ENCODE results near the gene CBLL1.

CBLL1 gene

DNA sequence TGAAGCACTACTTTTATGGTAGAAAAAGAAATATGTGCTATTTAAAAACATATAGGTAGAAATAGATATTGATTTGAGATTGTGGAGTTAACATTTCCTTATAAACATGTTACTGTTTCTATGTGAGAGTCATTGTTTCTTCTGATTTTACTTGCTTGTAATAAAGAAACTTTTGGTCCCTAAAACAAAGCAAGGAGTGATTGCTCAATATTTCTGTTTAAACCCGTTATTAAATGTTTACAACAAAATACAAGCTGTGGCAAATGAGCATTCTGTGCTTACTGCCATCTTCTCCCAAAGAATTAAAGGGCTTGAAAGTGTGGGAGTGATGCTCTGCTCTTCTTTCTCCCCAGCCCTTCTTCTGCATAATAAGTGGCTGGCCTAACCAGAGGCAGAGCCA is 22.7 kb upstream of the CBLL1 start:
- TF ChIP-seq POLR2A (IDR thresholded peaks at IDR 0.05; ENCODE audit: low read depth, low read length), result no peak
- FAIRE-seq, result no peak
- DNase-seq (ENCODE audit: insufficient read length, low spot score), result no peak

DNA sequence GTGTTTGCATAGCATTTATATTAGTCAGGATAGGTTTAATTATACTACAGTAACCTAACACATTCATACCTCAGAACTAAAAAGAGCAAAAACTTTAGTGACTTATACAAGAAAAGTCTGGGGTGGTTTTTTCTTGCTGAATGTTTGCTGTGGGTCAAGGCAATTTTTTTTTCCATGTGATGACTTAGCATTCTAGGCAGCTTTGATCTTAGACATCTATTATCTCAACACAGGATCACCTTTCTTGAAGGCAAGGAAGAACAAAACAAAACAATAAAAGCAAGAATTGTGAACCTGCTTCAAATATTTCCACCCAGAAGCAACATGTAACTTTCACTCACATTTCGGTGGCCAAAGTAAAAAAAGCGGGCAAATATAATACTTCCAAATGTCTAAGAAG is 20.7 kb upstream of the CBLL1 start:
- DNase-seq (ENCODE audit: insufficient read length, low spot score) (no peak), FAIRE-seq (no peak)
- no peak for TF ChIP-seq POLR2A (IDR thresholded peaks at IDR 0.05; ENCODE audit: low read depth, low read length)

- no peak for DNase-seq (ENCODE audit: insufficient read length, low spot score)
These were observed 18.7 kb upstream of the CBLL1 start for GRCh38 chr7:107725138-107725740.

DNA sequence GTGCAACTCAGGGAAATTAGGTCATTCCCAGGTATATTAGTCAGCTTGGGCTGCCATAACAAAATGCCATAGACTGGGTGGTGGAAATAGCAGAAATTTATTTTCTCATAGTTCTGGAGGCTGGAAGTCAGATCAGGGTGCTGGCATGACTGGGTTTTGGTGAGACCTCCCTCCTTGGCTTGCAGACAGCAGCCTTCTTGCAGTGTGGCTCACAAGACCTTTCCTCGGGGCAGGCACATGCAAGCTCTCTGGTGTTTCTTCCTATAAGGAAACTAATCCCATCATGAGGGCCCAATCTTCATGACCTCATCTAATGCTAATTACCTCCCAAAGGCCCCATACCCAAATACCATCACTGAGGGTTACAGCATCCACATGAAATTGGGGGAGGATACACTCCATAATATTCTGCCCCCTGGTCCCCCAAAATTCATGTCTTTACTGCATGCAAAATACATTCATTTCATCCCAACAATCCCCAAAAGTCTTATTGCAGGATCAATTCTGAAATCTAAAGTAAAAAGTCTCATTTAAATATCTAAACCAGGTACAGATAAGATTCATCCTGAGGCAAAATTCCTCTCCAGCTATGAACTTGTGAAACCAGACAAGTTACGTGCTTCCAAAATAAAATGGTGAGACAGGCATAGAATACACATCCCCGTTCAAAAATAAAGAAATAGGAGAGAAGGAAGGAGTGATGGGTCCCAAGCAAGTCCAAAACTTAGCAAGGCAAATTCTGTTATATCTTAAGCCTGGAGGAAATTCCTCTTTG is 17.4 kb upstream of the CBLL1 start:
- no peak for FAIRE-seq
- no peak for TF ChIP-seq POLR2A (IDR thresholded peaks at IDR 0.05; ENCODE audit: low read depth, low read length)
- DNase-seq (ENCODE audit: insufficient read length, low spot score), result no peak

More at GRCh38 chr7:107725138-107725740, 18.7 kb upstream of the CBLL1 start:
- TF ChIP-seq POLR2A (IDR thresholded peaks at IDR 0.05; ENCODE audit: low read depth, low read length), result no peak
- FAIRE-seq, result peak; percentile 90

- TF ChIP-seq POLR2A (IDR thresholded peaks at IDR 0.05; ENCODE audit: low read depth, low read length), result no peak
- DNase-seq (ENCODE audit: insufficient read length, low spot score) (no peak), FAIRE-seq (no peak)
These were observed 15.7 kb upstream of the CBLL1 start for GRCh38 chr7:107728276-107728675.

DNA sequence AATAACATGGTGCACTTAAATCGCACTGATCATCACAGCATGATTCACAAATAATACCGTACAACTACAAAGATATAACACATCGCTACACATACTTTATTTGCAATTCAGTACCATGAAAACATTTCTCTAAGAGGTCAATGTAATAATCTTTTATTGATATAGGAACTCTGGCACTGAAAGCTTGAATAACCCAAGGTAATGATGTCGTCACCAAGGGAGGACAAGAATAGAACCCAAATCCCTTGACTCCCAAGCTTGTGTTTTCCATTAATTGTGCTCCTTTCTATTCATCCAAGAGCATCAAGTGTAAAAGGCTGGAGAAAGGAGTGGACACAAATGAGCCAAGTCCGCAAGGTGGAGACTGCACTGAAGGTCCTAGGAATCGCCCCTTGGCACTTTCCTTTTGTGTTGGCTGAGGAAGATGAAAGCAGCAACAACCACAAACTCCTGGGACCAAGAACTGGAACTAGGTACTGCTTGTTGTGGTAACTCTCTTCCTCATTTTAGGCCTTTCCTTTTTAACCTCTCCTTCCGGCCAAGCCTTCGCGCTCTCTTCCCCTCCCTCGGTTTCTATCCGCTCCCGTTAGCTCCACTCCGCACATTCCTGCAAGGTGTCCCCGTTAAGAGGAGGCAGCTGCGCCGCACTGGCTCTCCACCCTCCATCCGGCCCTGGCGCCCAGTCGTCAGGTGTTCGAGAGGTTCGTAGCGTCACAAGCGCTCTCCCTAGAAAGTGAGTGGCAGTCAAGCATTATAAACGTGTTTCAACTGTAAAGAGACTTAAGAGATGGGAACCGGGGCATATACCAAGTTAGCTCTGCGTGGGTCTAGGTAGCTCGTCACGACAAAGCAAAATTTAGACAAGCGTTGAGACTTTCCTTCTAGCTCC is 1.0 kb upstream of the CBLL1 start:
- TF ChIP-seq POLR2A (IDR thresholded peaks at IDR 0.05; ENCODE audit: low read depth, low read length), result no peak; the same call in 1 of the 2 replicates
- DNase-seq (ENCODE audit: insufficient read length, low spot score) (peak; percentile 38), FAIRE-seq (no peak)

DNA sequence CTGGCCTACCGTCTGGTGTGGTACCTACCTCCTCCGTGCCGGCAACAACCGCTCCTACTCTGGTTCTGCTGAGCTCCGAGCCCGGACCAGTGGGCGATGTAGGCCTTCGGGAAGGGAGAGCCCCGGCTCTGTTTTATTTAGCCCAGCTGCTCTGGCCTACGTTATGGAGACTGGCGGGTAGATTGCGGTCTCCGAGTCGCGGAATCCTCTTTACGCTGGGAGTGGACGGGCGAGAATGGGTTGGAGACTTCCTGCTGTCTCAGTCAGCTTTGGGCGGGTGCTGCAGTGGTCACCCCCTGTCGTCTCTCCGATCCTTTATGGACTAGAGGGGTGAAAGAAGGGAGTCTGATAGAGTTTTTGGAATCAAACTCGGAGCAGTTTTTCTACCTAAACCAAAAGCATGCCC is 406 bp downstream of the CBLL1 start:
- TF ChIP-seq POLR2A (IDR thresholded peaks at IDR 0.05; ENCODE audit: low read depth, low read length), result no peak
- DNase-seq (ENCODE audit: insufficient read length, low spot score) (no peak), FAIRE-seq (no peak)

DNA sequence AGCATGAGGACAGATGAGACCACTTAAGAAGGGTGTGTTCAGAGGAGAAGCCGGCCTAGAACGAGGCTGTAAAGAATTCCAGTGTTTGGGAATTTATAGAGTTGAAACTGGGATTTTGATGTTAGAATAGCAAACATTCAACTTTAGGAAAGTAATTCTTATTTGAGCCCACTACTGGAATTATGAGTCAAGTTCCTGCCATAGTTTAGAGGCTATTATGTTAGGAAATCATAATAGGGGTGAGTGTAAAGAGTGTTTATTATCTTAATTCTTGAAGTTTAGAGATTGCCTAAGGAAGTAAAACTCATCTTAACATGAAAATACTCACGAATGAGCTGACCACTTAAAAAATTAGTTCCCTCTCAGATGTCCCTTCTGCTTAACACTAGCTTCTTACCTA is 2.1 kb downstream of the CBLL1 start:
- TF ChIP-seq POLR2A (IDR thresholded peaks at IDR 0.05; ENCODE audit: low read depth, low read length), result no peak
- no peak for DNase-seq (ENCODE audit: insufficient read length, low spot score)
- no peak for FAIRE-seq

GRCh38 chr7:107751113-107751512 is 7.2 kb downstream of the CBLL1 start:
- no peak for TF ChIP-seq POLR2A (IDR thresholded peaks at IDR 0.05; ENCODE audit: low read depth, low read length)
- DNase-seq (ENCODE audit: insufficient read length, low spot score) (no peak), FAIRE-seq (no peak)

- no peak for FAIRE-seq
- no peak for TF ChIP-seq POLR2A (IDR thresholded peaks at IDR 0.05; ENCODE audit: low read depth, low read length)
- no peak for DNase-seq (ENCODE audit: insufficient read length, low spot score)
These were observed 10.7 kb downstream of the CBLL1 start for GRCh38 chr7:107754642-107755041.

DNA sequence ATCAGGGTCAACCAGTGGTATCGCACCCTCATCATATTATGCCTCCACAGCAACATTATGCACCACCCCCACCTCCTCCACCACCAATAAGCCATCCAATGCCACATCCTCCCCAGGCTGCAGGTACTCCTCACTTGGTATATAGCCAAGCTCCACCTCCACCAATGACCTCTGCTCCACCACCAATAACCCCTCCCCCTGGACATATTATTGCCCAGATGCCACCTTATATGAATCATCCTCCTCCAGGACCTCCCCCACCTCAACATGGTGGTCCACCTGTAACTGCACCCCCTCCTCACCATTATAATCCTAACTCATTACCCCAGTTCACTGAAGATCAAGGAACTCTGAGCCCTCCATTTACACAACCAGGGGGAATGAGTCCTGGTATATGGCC is 14.7 kb downstream of the CBLL1 start:
- TF ChIP-seq POLR2A (IDR thresholded peaks at IDR 0.05; ENCODE audit: low read depth, low read length), result no peak
- FAIRE-seq (no peak), DNase-seq (ENCODE audit: insufficient read length, low spot score) (no peak)

DNA sequence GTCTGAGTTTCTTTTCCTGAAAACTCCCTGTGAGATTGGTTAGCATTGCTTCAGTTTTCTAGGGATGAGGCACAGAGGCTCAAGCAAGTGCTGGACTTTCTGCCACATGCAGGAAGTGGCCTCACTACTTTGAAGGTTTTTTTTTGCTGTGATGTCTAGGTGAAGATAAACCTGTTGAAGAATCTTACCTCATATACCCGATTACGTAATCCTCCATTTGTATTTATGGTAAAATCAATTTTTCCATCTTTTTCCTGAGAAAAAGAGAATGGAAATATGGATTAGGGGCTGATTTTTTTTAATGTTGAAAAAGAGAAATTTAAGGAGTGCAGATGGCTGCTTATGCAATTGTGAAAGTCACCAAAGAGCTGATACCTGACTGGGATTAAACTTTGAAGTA is 23.4 kb downstream of the CBLL1 start:
- no peak for FAIRE-seq
- DNase-seq (ENCODE audit: insufficient read length, low spot score), result no peak
- no peak for TF ChIP-seq POLR2A (IDR thresholded peaks at IDR 0.05; ENCODE audit: low read depth, low read length)

- no peak for TF ChIP-seq POLR2A (IDR thresholded peaks at IDR 0.05; ENCODE audit: low read depth, low read length)
- DNase-seq (ENCODE audit: insufficient read length, low spot score) (no peak), FAIRE-seq (no peak)
These were observed 24.3 kb downstream of the CBLL1 start for GRCh38 chr7:107768263-107768662.

- FAIRE-seq, result no peak
These were observed 29.1 kb downstream of the CBLL1 start for GRCh38 chr7:107773027-107773426.

More at GRCh38 chr7:107773027-107773426, 29.1 kb downstream of the CBLL1 start:
- TF ChIP-seq POLR2A (IDR thresholded peaks at IDR 0.05; ENCODE audit: low read depth, low read length), result no peak
- DNase-seq (ENCODE audit: insufficient read length, low spot score), result no peak

All from H54 (cell line).